ENCODE data around the gene PCED1A.

DNA sequence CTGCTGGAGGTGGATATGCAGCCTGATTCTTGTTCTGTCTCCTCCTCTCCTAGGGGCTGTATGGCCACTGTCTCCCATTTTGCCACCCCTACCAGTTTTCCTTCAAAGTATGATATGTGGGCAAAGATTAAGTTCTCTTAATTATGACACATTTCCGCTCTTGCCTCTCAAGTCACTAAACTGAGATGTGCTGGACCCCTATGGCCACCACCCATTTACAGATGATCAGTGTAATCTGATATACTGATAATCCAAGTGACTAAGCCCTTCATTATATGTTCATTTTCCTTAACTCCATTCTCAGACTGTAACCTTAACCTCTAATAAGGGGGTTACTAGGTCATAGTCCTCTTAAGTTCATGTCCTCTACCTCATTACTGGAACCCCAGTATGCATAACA is 26.4 kb downstream of the PCED1A start:
- TF ChIP-seq EZH2 (IDR thresholded peaks at IDR 0.05; ENCODE audit: low read depth, low read length, severe bottlenecking) (no peak), EP300 (IDR thresholded peaks at IDR 0.05; ENCODE audit: borderline replicate concordance in 1 of 2, low read depth in 2 of 2, low read length in 2 of 2) (no peak), MAFK (IDR thresholded peaks at IDR 0.05; ENCODE audit: low read depth, low read length) (no peak)
- TF ChIP-seq, protein P1, sequence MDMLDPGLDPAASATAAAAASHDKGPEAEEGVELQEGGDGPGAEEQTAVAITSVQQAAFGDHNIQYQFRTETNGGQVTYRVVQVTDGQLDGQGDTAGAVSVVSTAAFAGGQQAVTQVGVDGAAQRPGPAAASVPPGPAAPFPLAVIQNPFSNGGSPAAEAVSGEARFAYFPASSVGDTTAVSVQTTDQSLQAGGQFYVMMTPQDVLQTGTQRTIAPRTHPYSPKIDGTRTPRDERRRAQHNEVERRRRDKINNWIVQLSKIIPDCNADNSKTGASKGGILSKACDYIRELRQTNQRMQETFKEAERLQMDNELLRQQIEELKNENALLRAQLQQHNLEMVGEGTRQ (IDR thresholded peaks at IDR 0.05; ENCODE audit: low read length), result no peak
- TF ChIP-seq, protein P2, sequence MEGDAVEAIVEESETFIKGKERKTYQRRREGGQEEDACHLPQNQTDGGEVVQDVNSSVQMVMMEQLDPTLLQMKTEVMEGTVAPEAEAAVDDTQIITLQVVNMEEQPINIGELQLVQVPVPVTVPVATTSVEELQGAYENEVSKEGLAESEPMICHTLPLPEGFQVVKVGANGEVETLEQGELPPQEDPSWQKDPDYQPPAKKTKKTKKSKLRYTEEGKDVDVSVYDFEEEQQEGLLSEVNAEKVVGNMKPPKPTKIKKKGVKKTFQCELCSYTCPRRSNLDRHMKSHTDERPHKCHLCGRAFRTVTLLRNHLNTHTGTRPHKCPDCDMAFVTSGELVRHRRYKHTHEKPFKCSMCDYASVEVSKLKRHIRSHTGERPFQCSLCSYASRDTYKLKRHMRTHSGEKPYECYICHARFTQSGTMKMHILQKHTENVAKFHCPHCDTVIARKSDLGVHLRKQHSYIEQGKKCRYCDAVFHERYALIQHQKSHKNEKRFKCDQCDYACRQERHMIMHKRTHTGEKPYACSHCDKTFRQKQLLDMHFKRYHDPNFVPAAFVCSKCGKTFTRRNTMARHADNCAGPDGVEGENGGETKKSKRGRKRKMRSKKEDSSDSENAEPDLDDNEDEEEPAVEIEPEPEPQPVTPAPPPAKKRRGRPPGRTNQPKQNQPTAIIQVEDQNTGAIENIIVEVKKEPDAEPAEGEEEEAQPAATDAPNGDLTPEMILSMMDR (IDR thresholded peaks at IDR 0.05; ENCODE audit: control extremely low read depth in 1 of 3, insufficient read depth in 1 of 3, low read depth in 1 of 3, low read length in 3 of 3), result no peak

Data from H1 (cell line).